ENCODE results near the gene NFYA.
A peak's percentile ranks its signal among the peaks of the same experiment; 100 is the strongest.

The NFYA gene

DNA sequence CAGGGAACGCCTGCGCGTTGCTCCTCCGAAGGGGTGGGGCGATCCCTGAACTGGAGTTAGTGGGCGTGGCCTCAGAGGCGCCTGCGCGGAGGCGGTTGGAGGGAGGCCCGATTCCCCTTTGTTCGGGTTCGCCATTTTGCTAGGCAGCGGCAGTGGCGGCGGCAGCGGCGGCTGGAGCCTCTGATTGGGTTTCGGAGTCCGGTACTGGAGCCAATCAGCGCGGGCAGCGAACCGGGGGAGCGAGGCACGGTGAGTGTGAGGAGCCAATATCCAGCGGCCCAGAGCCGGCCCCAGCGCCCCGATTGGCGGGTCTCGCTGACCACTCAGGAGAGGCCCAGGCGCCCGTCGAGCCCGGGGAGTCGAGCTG is at the start of gene NFYA:
TSS of gene NFYA (plus strand) at position 139 of the 367 bp plus-strand sequence. CDS start 6,116 bp downstream, outside the sequence.
- H3K9me3 Mint-ChIP-seq = no peaks in the 10 kb centered on the region
- peaks cover 49% of the 10 kb centered on the region for H3K4me1 Mint-ChIP-seq
- H3K27ac Mint-ChIP-seq (ENCODE audit: low read depth) = peak within 1 kb of the TSS; percentile 98
- peak in 1 of 2 donors; percentile 100 for DNase-seq (ENCODE audit: low spot score in 2 of 2)
- H3K4me3 Mint-ChIP-seq = peak within 1 kb of the TSS; percentile 92
- H3K36me3 Mint-ChIP-seq (ENCODE audit: insufficient read depth) = peaks cover 15% of the 10 kb centered on the region
- ATAC-seq (replicated peaks; ENCODE audit: extremely low read depth, poor library complexity, severe bottlenecking) = peak; percentile 73
- no peaks in the 10 kb centered on the region for H3K27me3 Mint-ChIP-seq

DNA sequence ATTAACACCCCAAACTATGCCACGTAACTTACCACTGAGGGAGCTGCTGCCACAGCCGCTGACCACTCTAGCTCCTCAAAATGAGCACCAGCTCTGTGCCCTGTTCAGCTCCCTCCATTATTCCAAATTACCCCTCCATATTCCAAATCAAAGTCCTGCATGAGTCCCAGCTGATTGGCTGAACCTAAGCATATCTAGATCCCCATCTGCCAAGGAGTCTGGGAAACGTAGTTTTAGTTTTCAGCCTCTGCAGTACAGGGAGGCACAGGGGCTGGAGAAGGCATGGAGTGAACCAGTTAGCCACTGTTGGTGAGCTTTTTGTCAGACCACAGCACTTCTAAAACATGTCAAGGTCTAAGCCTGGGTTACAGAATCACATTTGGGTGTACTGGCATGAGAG is 49.7 kb upstream of the NFYA start:
- DNase-seq (ENCODE audit: low spot score in 2 of 2) = no peak
- ATAC-seq (replicated peaks; ENCODE audit: extremely low read depth, poor library complexity, severe bottlenecking) = no peak
- no peak overlapping the region for H3K27ac Mint-ChIP-seq (ENCODE audit: low read depth)
- no peak overlapping the region for H3K4me3 Mint-ChIP-seq
- H3K9me3 Mint-ChIP-seq = no peaks in the 10 kb centered on the region
- peaks cover 2% of the 10 kb centered on the region for H3K36me3 Mint-ChIP-seq (ENCODE audit: insufficient read depth)
- peaks cover 17% of the 10 kb centered on the region for H3K4me1 Mint-ChIP-seq
- peaks cover 12% of the 10 kb centered on the region for H3K27me3 Mint-ChIP-seq

DNA sequence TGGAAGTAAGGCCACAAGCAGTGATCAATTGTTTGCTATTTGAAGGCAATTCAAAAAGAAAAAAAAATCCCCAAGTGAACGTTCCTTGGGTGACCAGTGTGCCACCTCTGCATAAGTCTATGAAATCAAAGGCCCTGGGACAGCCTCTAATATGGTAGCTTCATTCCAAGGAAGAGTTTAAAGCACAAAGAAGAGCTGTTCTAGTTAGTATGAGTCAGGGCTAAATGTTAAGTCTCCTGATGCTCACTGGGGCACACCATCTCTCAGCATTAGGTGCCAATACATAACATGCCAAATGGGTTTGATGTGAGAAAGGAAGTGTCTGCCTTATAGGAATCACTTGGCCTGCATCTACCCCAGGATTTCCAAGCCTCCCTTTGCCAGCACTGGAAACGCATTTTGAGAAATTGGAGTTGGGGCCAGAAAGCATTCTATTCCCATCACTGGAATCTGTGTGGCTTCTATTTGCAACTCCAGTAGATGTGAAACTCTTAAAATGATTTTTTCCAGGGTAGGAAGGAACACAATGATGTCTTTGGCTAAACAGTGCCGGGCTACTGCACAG is 46.7 kb upstream of the NFYA start:
- DNase-seq (ENCODE audit: low spot score in 2 of 2) (no peak), ATAC-seq (replicated peaks; ENCODE audit: extremely low read depth, poor library complexity, severe bottlenecking) (no peak)
- Mint-ChIP-seq H3K27me3 (no peaks in the 10 kb centered on the region), H3K4me3 (peak overlapping the region; percentile 24), H3K4me1 (peaks cover 26% of the 10 kb centered on the region), H3K27ac (ENCODE audit: low read depth) (no peak overlapping the region), H3K36me3 (ENCODE audit: insufficient read depth) (peaks cover 3% of the 10 kb centered on the region), H3K9me3 (no peaks in the 10 kb centered on the region)

DNA sequence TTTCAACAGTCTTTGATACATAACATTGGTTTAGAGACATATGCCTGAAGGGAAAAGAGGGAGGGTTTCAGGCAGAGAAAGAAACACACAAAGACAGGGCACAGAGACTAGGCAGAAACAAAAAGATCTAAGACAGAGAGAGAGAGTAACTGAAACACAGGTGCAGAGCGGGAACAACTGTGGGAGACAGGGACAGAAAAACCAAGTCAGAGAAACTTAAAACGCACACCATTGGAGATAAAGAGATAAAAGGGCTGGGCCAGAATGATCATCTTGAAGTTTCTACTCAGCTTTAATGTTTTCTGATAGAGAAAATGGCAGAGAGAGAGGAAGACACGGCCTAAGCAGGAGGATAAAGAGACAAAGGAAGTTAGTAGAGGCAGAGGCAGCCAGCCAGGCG is 45.5 kb upstream of the NFYA start:
- DNase-seq (ENCODE audit: low spot score in 2 of 2) (no peak), ATAC-seq (replicated peaks; ENCODE audit: extremely low read depth, poor library complexity, severe bottlenecking) (no peak)
- Mint-ChIP-seq H3K36me3 (ENCODE audit: insufficient read depth) (peaks cover 3% of the 10 kb centered on the region), H3K27me3 (no peaks in the 10 kb centered on the region), H3K9me3 (no peaks in the 10 kb centered on the region), H3K4me3 (peak overlapping the region; percentile 73), H3K4me1 (peaks cover 26% of the 10 kb centered on the region), H3K27ac (ENCODE audit: low read depth) (peak overlapping the region; percentile 76)

DNA sequence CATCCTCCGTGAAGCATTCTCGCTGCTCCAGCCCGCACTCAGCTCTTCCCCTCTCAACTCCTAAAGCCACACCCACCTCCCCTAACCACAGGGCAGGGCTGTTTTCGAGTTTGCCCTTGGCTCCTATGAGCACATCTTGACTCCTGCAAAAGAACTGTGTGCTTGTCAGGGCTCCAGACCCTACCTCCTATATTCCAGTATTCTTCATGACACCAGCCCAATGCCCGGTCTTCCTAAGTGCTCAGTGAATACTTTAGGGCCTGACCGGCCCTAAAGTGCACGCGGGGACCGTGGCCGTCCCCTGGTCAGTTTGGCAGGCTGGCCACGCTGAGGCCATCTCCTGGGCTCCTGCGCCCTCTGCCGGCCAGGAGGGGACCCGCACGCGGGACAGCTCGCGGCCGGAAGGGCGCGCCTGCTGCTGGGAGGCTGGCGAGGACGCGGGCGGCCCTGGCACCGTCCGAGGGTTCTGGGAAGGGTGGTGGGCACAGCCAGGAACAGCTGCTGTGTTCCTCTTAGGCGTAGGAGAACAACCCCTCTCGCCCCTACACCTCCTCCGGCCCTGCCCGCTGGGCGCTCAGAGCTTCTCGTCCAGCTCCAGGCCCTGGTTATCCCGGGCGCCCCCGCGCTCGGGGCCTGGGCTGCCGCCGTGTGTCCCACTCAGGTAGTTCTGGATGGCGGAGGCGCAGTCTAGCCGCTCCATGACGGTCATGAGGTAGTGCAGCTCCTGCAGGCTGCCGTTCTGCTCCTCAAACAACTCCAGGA is 44.8 kb upstream of the NFYA start:
- H3K9me3 Mint-ChIP-seq = no peaks in the 10 kb centered on the region
- DNase-seq (ENCODE audit: low spot score in 2 of 2) (peak; percentile 47 to 64), ATAC-seq (replicated peaks; ENCODE audit: extremely low read depth, poor library complexity, severe bottlenecking) (peak; percentile 84)
- H3K36me3 Mint-ChIP-seq (ENCODE audit: insufficient read depth) = peaks cover 3% of the 10 kb centered on the region
- no peaks in the 10 kb centered on the region for H3K27me3 Mint-ChIP-seq
- H3K27ac Mint-ChIP-seq (ENCODE audit: low read depth) = peak overlapping the region; percentile 76
- H3K4me3 Mint-ChIP-seq = peak overlapping the region; percentile 73
- peaks cover 26% of the 10 kb centered on the region for H3K4me1 Mint-ChIP-seq

DNA sequence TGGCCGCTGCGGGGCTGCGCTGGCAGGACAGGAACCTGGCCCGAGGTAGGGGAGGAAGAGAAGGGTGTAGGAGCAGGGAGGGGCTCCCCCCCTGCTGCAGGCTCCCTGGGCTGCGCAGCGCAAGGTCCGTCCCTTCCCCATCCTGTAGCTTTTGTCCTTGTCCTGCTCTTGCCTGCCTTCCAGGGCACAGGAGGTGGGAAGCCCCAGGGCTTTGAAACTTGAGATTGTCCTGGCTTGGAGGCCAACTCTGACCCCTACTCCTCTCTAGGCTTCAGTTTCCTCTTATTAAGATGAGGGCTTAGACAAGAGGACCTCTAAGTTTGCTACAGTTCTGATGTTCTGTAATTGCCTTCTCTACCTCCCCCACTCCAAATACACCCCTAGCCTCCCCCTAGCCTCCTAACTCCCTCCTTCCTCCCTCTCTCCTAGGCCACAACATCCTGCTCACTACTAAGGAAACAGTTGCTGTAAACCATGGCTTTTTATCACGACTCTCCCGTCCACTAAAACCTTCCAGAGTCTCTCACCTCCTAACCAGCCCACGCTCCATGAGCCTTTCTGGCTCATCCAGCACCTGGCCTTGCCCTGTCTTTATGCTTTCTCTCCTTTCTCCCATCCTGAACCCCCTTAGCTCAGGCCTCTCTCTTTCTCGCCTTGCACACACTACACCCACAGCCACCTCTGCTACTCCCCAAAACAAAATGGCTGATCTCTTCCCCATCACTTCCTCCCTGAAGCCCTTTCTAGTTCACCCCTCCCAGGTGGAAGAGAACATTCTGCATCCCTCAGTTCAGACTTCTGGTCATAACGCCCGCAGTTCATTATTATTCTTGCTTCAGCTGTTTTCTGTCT is 44.0 kb upstream of the NFYA start:
- no peaks in the 10 kb centered on the region for H3K9me3 Mint-ChIP-seq
- peaks cover 26% of the 10 kb centered on the region for H3K4me1 Mint-ChIP-seq
- H3K27me3 Mint-ChIP-seq = no peaks in the 10 kb centered on the region
- peak overlapping the region; percentile 76 for H3K27ac Mint-ChIP-seq (ENCODE audit: low read depth)
- DNase-seq (ENCODE audit: low spot score in 2 of 2) = no peak
- H3K36me3 Mint-ChIP-seq (ENCODE audit: insufficient read depth) = peaks cover 3% of the 10 kb centered on the region
- H3K4me3 Mint-ChIP-seq = peak overlapping the region; percentile 73
- peak; percentile 25 for ATAC-seq (replicated peaks; ENCODE audit: extremely low read depth, poor library complexity, severe bottlenecking)

DNA sequence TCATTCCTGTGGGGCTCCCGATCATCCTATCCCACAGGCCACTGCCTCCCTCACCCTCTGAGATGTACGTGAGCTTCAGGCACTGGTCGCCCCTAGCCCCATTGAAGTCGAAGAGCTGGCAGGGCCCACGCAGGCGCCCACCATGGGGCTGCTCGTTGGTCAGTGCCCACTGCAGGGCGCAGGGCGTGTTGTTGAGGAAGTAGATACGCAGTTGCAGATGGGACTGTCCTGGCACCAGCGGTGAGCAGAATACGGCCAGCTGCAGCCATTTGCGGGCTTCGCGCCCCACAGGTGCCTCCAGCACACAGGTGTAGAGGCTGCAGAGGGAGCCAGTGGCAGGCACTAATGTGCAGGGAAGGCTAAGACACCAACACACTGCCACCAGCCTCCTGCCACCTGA is 39.9 kb upstream of the NFYA start:
- Mint-ChIP-seq H3K36me3 (ENCODE audit: insufficient read depth) (peaks cover 2% of the 10 kb centered on the region), H3K27ac (ENCODE audit: low read depth) (no peak overlapping the region), H3K4me3 (no peak overlapping the region), H3K27me3 (no peaks in the 10 kb centered on the region), H3K9me3 (no peaks in the 10 kb centered on the region), H3K4me1 (peaks cover 12% of the 10 kb centered on the region)
- ATAC-seq (replicated peaks; ENCODE audit: extremely low read depth, poor library complexity, severe bottlenecking) (no peak), DNase-seq (ENCODE audit: low spot score in 2 of 2) (no peak)

DNA sequence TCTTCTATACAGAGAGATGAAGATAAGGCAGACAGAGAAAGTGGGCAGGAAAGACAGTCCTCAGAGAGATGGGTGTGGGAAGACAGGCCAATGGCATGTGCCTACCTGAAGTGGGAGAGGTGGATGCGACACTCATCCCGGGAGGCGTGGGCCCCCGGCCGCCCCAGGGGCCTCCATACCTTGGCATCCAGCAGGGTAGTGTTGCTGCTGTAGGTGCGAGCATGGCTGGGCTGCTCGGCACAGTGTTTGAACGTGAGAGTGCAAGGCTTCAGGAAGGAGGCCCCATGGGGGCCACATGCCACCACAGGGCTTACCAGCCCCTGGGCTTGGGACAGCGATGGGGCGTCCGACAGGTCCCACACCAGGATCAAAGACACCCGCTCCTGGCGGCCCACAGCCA is 39.0 kb upstream of the NFYA start:
- H3K27ac Mint-ChIP-seq (ENCODE audit: low read depth) = no peak overlapping the region
- no peak overlapping the region for H3K4me3 Mint-ChIP-seq
- ATAC-seq (replicated peaks; ENCODE audit: extremely low read depth, poor library complexity, severe bottlenecking) = no peak

DNA sequence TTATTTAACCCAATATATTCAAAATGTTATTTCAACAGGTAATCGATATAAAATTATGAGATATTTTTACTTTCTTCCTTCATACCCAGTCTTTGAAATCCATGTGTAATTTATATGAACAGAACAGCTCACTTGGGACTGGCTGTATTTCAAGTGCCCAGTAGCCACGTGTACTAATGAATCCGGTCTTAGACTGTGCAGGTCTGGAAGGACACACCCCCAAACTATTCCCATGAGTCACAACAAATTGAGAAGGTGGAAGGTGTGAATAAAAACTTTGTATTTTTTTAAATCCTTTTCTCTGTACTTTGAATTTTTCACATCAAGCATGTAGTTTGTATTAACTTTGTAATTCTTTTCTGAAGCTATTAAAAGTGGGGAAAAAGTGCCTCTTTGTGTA is 36.6 kb upstream of the NFYA start:
- Mint-ChIP-seq H3K9me3 (no peaks in the 10 kb centered on the region), H3K4me3 (no peak overlapping the region), H3K36me3 (ENCODE audit: insufficient read depth) (no peaks in the 10 kb centered on the region), H3K27ac (ENCODE audit: low read depth) (no peak overlapping the region), H3K27me3 (no peaks in the 10 kb centered on the region), H3K4me1 (no peaks in the 10 kb centered on the region)
- ATAC-seq (replicated peaks; ENCODE audit: extremely low read depth, poor library complexity, severe bottlenecking) (no peak), DNase-seq (ENCODE audit: low spot score in 2 of 2) (no peak)

More for the DNA sequence above, 39.0 kb upstream of the NFYA start:
- Mint-ChIP-seq H3K9me3 (no peaks in the 10 kb centered on the region), H3K4me1 (peaks cover 7% of the 10 kb centered on the region), H3K36me3 (ENCODE audit: insufficient read depth) (peaks cover under 1% of the 10 kb centered on the region), H3K27me3 (no peaks in the 10 kb centered on the region)
- DNase-seq (ENCODE audit: low spot score in 2 of 2) = no peak

DNA sequence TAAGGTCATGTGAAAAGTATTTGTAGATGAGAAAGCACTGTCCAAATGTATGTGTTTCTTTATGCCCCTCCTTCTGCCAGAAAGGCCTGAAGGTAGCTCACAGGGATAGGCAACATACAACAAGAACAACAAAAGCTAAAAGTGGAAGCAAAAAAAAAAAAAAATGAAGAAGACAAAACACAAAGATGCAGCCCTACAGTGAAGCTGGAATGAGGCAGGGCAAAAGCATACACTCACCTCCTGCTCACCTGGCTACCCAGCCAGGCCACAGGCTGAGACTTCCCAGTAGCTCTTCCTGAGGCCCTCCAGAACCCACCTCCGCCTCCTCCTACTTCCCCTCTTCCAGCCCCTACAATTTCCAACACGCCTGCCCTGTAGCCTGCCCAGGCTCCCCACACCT is 36.2 kb upstream of the NFYA start:
- ATAC-seq (replicated peaks; ENCODE audit: extremely low read depth, poor library complexity, severe bottlenecking) = no peak
- no peaks in the 10 kb centered on the region for H3K27me3 Mint-ChIP-seq
- peak overlapping the region; percentile 56 for H3K27ac Mint-ChIP-seq (ENCODE audit: low read depth)
- H3K4me3 Mint-ChIP-seq = no peak overlapping the region
- H3K4me1 Mint-ChIP-seq = no peaks in the 10 kb centered on the region
- H3K36me3 Mint-ChIP-seq (ENCODE audit: insufficient read depth) = no peaks in the 10 kb centered on the region
- H3K9me3 Mint-ChIP-seq = no peaks in the 10 kb centered on the region
- no peak for DNase-seq (ENCODE audit: low spot score in 2 of 2)

DNA sequence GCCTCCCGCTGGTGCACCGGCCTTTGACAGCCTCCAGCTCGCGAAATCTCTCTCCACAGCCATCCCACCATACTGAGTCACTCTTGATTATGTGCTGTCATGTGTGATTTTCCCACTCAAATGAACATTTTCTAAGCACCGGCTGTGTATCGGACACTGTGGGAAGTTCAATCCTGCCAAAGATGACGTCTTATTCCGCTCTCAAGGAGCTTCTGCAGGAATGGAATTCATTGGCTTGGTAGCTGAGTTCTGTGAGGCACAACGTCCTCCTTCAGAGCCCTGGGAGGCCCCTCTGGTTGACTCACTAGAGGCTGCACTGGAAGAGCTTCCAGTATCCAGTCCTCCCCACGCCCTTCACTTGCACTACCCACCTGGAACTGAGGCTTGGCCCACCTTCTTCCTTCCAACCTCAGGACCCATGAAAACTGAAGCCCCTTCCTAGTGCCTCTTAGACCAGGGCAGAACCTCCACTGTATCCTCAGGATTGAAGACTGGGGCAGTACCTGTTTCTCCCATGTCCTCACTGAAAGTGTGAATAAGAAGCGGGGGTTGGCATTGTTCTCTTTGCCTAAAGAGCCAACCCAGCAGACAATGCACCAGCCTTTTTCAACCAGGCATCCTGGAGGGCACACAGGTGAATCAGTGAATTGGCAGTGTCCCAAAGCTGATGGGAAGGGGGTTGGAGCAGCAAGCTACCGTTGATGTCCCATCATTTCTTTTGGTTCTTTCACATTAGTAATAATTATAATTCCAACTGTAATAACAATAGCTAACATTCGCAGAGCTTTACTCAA is 35.5 kb upstream of the NFYA start:
- no peaks in the 10 kb centered on the region for H3K36me3 Mint-ChIP-seq (ENCODE audit: insufficient read depth)
- H3K4me3 Mint-ChIP-seq = no peak overlapping the region
- no peaks in the 10 kb centered on the region for H3K27me3 Mint-ChIP-seq
- ATAC-seq (replicated peaks; ENCODE audit: extremely low read depth, poor library complexity, severe bottlenecking) (no peak), DNase-seq (ENCODE audit: low spot score in 2 of 2) (no peak)
- peak overlapping the region; percentile 56 for H3K27ac Mint-ChIP-seq (ENCODE audit: low read depth)
- H3K4me1 Mint-ChIP-seq = no peaks in the 10 kb centered on the region
- H3K9me3 Mint-ChIP-seq = no peaks in the 10 kb centered on the region

DNA sequence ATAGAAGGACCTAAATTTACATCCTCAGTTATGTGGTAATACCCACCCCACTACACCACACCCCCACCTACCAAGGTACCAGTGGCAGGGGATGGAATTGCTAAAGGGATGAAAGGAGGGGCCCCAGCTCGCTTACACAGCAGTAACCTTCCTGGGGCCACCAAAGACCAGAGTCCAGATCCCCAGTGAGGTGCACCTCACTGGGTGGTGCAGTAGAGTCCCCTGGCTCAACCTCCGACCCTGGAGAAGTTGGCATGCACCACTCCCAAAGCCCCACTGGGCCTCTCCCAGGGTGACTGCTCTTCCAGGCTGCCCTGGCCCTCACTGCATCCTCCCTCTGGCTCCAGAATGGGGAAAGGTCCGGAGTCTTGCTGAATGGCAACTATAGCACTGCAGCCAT is 34.6 kb upstream of the NFYA start:
- H3K9me3 Mint-ChIP-seq = no peaks in the 10 kb centered on the region
- no peaks in the 10 kb centered on the region for H3K36me3 Mint-ChIP-seq (ENCODE audit: insufficient read depth)
- H3K4me1 Mint-ChIP-seq = no peaks in the 10 kb centered on the region
- H3K27me3 Mint-ChIP-seq = no peaks in the 10 kb centered on the region
- H3K4me3 Mint-ChIP-seq = no peak overlapping the region
- no peak overlapping the region for H3K27ac Mint-ChIP-seq (ENCODE audit: low read depth)
- ATAC-seq (replicated peaks; ENCODE audit: extremely low read depth, poor library complexity, severe bottlenecking) = no peak
- no peak for DNase-seq (ENCODE audit: low spot score in 2 of 2)
